Right renal pelvis (tissue), 4 donors: Measurements from ENCODE around the gene CYB5A. TPM values are rescaled to one million over a fixed set of nuclear protein-coding genes. Genes with fewer than 3 reads are reported as not detected.

ENCODE experiments used
- DNase-seq, 4 donors: peaks; one replicate each; pipeline ENCODE4 v3.0.0-alpha.2; 2013; ENCODE audit warnings: low read depth in 4 of 4, low spot score in 3 of 4, missing footprints in 1 of 4
- polyA plus RNA-seq, 4 donors: library from polyadenylated mRNA; unstranded; fragments of 120-200 nt; gene quantifications; one replicate each; pipeline ENCODE4 v1.2.1, GENCODE V29; 2013; ENCODE audit not compliant: insufficient read length in 4 of 4

Gene CYB5A
- polyA plus RNA-seq, 4 donors = 302 to 318 (median 312) TPM

DNA sequence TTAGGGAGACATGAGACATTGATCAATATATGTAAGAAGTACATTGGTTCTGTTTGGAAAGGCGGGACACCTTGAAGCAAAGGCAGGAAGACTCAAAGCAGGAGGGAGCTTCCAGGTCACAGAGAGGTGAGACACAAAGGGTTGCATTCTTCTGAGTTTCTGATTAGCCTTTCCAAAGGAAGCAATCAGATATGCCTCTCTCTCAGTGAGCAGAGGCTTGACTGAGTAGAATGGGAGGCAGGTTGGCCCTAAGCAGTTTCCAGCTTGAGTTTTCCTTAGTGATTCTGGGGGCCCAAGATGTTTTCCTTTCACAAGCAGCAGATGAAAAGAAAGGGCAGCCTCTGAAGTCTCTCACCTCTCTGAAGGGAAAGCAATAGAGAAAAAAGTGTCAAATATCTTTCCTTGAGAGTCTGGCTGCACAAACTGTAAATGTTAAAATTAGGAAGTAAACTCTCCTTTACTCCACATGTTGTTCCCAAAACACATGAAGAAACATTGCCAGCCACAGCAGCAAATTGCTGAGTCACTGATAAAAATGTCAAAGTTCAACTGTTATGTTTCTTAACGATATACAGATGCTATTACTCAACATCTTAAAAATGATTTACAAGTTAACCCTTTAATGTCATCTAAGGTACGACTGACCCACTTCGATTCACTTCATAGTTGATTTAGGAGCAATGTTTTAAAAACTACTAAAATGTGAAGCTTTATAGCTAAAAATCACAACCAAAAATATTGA is 40.3 kb downstream of the CYB5A start:
- no peak for DNase-seq

DNA sequence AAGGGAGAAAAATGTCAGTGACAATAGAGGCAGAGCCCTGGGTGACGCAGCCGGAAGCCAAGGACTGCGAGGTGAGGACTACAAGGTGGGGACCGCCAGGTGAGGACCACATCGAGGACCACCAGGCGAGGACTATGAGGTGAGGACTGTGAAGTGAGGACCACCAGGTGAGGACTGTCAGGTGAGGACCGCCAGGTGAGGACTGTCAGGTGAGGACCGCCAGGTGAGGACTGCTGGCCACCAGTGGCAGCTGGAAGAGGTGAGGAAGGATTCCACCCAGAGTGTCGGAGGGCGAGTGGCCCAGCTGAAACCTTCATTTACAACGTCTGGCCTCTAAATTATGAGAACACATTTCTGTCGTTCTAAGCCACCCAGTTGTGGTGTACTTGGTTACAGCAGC is 41.6 kb downstream of the CYB5A start:
- DNase-seq = no peak

DNA sequence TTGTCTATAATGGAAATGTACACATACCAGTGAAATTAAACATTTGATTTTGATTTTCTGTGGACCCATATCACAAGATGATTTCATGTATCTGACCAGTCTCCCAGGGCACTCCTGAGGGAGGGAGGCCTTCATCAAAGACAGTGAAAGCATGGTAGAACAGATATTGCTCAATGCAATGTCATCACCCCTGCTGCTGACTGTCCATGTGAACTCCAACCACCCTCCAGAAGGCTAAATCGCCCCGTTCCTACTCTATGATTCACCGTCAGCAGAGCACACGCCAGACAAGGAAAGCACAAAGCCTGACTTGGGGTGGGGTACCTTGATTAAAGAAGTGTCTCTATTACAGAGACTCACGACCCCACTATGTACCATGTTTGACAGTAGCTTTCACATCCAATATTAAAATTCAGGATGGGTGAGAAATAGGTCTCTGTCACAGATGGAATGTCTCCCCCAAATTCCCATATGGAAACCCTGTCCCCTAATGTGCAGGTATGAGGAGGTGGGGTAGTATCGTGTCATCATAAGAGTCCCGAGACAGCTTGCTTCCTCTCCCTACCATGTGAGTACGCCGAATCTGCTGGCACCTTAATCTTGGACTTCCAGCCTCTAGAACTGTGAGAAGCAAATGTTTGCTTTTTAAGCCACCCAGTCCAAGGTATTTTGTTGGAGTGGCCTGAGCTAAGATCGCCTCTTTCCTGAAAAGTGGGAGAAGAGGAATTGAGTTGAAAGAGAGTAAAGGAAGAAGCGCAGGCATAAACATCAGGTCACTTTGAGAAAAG is 42.4 kb downstream of the CYB5A start:
- no peak for DNase-seq

DNA sequence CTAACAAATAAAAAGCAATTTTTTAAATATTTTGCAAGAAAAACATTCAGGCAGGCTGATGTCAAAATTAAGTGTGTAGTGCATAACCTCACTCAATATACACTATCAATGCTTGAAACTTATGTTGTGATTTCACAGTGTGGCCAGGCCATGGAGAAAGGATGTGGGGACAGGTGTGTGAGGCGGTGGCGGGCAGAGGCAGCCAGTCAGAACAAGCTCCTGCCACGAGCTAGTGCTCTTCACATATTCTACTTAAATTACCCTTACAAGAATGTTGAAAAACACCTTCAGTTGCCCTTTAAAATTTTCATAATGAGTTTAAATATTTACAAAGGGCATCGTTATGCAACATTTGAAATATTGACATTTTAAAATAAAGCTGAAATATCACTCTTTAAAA is 43.2 kb downstream of the CYB5A start:
- DNase-seq = no peak

DNA sequence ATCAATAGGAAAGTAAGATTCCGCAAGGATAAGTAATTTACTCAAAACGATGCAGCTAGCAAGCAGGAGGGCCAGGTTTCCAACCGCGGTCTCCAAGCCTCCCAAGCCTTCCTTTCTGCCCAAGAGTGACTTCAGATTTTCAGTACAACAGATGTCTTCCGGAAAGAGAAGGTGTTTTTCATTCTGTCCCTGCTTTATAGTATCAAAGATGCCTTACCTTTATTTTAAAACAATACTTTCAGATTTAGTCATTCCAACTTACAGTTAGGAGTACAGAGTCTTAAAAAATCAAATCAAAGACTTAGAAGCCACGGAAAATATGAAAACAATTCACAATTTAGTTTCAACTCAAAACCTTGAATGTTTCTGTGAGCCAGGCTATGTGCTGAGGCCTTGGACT is 43.6 kb downstream of the CYB5A start:
- no peak for DNase-seq

DNA sequence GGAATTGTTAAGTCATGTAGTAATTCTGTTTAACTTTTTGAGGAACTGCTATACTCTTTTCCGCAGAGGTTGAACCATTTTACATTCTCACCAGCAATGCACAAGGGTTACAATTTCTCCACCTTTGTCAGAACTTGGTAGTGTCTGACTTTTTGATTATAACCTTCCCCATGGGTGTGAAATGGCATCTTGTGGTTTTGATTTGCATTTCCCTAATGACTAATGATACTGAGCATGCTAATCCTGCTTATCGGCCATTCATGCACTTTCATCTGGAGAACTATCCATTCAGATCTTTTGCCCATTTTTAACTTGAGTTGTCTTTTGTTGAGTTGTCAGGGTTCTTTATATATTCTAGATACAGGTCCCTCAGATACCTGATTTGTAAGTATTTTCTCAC is 47.2 kb downstream of the CYB5A start:
- DNase-seq = no peak

DNA sequence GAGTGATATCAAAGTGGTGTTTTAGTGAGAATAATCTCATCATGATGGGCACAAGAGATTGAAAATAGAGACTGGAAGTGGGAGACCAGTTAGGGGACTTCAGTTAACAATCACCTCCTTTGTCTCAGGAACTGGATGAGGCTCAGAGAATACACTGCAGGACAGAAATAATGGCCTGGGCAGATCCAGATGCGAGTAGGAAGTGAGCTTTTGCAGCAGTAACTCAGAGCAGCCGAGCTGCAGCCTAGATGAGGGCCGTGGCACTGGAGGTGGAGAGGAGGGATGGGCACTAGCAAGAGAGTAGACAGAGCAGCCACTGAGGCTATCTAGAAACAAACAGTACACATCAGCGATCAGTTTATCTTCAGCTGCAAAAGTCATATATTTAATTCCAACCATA is 48.6 kb downstream of the CYB5A start:
- DNase-seq = no peak

DNA sequence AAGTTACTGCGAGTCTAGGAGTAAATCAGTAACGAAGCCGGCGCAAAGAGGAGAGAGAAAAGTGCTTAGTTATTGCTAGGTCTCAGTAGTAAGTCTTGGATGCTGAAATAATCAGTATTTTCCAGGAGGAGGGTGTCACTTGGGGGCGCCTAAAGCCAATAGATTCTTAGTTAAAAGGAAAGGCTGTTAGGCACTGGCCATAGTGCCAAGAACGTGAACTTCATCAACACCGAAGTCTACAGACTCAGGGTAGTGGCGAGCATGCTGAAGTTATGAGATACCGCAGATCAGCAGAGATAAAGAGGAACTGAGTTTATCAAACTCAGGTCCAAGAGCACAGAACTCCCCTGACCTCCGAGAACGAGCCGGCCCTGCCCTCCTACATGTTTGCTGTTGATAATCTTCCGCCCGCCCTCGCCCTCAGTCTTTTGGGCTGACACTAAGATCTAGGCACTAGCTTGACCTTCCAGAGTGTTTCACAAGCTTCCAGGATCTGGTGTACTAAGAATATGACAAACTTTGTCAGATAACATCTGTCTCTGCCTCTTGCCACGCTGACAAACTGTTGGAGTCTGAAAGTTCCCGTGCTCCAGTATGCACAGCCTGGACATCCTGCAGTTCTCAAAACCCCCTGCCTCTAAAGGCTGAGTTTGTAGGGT is 49.2 kb downstream of the CYB5A start:
- DNase-seq = no peak

DNA sequence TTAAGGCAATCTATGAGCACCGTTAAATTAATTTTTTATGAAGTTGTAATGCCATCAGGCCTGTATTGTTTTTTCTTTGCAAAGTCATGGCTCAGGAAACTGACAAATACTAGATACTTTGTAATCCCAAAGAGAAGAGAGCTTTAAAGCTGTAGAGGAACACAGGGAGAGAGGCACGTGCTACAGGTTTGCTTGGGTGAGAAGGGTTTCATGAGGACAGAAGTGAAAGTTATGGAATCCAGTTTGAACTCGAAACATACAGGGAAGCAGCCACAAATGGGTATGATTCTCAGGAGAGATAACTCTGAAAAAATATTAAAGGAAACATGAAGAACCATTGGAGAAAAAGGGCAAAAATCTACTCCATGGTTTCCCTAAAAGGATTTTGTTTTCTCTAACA is 49.8 kb downstream of the CYB5A start:
- DNase-seq = no peak

DNA sequence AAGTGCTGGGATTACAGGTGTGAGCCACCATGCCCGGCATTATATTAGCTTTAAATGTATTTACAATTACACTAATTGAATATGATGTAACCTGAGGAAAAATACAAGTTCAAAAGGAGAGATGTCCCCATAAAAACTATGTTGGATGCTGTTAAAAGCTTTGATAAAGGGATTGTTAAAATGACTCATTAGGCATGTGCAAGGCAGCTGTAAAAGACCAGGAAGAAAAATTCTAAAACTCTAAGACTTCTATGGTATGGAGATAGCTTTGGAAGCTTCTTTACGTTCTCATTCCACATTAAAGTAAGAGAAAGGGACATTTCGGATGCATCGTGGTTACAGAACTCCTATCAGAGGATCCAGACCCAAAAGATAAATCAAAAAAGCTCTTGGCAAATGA is 50.3 kb downstream of the CYB5A start:
- DNase-seq = no peak

DNA sequence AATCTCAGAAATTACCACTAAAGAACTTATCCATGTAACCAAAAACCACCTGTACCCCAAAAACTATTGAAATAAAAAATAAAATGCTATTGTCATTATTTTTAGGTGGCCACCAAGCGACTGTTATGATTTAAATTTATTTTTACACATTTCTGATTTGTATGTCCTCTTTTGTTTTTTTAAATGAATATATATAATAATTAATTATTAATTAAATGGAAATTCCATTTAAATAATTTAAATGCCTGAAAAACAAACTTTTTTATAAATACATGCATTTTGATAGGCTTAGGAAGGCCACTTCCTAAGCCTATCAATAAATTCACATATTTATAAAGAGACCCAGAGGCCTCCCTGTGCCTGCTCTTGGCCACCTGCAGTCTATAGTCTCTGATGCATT is 52.2 kb downstream of the CYB5A start:
- DNase-seq = no peak

DNA sequence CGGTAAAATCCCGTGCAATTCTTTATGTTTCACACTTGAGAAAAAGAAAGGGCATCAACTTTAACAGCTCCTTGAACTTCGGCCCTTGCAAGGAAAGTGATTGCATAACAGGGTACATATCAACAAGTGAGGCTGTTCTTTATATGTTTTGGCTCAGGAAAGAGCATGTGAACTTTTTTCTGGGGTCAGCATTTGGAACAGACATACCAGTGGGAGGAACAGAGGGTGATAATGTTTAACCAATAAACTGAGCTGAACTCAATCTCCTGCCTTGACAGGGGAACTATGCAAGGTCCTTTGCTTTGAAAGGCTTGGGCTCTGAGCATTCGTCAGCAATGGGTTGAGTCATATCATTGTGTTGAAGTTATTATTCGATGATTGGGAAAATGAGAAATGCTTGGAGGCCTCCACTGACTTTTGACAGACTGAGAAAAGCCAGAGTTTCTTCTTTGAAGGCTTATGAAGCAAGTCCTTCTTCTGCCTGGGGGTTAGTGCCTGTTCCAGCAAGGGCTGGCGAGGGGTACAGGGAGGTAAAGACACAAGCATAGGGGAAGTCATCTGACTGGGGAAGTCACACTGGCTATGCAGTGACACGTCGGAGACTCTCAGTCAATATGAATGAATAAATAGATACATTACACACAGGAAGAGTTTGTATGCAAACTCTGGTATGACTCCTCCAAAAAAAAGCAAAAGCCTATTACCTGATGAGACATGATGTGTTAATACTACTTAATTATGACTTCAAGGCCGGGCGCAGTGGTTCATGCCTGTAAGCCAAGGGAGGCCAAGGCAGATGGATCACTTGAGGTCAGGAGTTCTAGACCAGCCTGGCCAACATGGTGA is 57.2 kb downstream of the CYB5A start:
- no peak for DNase-seq

DNA sequence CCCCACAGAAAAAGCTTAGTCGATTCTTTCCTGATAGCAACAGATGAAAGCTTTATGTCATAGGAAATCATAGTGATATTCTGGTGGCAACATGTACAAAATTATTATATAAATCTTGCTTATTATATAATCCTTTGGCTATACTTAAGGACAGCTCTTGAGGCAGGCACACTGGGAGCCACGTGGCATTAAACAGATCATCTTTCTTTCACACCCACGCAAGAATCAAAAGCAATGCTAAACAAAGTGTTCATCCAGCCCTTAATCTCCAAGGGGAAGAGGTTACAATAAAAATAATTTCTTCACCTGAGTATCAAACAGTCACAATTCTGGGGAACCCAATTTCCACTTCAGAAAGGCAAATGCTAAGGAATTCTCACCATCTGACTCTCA is 57.8 kb downstream of the CYB5A start:
- no peak for DNase-seq

DNA sequence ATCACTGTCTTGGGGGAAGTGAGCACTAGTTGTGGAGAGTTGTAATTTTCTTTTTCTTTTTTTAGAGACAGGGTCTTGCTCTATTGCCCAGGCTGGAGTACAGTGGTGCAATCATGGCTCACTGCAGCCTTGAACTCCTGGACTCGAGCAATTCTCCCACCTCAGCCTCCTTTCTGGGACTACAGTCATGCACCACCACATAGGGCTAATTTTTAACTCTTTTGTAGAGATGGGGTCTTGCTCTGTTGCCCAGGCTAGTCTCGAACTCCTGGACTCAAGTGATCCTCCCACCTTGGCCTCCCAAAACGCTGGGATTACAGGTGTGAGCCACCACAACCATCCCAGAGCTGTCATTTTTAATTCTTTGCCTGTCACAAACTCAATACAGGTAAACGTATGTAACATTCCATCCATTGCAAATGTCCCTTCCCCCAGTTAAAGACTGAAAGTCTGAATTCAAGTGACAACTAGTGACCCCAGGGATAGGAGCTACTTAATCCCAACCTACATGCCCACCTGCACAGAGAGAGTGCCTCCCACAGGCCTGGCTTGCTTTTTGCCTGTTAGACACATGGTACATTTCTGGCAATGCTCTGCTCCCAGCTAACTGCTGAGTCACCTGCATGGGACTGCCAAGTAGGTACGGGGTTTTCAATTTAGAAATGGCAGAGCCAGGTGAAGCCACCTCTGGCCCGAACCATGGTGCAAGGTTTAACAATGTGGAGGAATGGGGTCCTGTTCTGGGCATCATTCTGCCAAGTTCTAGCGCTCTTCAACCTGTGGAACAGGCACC is 60.6 kb downstream of the CYB5A start:
- no peak for DNase-seq

DNA sequence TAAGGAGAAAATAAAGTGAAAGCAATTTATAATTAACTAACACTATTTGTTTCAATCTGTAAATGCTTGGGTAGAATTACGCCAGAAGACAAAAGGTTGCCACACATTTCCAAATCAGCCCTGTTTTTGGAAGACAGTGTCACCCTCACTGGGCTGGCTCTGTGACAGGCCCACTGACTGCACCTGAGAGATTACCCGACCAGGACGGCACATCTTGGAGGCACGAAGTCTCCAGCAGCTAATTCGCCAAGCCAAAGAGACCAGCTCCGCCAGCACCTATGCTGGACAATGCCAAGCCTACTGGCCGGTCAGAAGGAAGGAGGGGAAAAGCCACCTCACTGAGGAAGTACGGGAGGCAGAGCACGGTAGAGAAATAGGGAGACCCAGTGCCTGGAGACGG is 61.9 kb downstream of the CYB5A start:
- DNase-seq = no peak

DNA sequence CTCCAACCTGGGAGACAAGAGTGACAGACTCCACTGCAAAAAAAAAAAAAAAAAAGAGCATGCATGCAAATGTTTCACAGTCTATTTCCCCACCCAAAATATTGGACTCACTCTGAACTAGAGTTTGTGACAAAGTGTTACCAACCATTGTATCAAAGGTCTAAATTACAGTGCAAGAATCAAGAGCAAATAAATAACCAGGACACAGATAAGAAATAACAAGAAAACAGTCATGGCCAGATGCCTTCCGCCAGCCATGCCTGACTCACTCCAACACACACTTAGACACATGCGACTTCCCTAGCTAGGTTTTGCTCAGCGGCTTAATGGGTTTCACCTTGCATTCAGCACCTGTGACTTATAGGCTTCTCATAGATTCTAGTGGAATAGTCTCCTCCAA is 62.8 kb downstream of the CYB5A start:
- no peak for DNase-seq

DNA sequence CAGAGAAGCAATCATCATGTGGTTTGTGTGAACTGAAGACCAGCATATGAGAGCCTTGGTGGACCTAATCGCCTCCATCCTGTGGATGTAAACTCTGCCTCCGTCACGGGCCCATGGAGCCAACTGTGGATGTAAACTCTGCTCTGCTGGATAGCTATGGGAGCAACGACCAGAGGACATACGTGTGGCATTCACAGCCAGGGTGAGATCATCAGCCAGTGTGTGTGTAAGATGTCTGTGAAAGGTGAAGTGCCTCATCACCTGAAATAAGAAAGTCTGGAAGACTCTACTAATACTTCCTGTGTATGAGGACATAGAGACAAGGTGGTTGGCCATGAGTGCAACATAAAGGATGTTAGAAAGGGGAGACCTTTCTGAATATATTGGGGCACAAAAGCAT is 63.5 kb downstream of the CYB5A start:
- no peak for DNase-seq

DNA sequence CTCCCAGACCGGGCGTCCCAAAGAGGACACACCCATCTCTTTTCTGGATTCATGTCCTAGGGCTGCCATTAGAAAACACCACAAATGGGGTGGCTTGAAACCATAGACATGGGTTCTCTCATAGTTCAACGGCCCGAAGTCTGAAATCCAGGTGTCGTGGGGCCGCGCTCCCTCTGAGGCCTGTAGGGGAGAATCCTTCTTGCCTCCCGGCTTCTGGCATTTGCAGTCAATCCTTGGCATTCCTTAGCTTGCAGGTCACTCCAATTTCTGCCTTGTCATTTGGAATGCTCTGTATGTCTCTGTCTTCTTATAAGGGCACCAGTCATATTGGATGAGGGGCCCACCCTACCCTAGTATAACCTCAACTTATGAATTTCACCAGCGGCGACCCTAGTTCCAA is 65.1 kb downstream of the CYB5A start:
- DNase-seq = no peak

DNA sequence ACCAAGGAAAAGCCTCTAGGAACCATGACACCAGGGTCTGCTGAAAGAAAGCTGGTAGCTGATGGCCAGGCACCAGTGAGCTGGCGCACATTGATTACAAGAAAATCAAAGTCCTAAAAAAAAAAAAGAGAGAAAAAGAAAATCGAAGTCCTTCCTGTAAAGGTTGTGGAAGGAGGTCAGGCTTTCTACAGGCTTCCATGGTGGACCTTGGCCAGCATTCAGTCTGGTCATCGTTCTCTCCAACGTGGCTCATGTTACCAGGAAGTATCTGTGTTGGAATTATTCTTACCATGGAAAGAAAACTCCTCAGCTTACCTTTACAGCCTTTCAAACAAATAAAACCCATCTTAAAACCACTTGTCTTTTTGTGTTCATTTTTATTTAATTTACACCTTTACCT is 65.6 kb downstream of the CYB5A start:
- DNase-seq = no peak

DNA sequence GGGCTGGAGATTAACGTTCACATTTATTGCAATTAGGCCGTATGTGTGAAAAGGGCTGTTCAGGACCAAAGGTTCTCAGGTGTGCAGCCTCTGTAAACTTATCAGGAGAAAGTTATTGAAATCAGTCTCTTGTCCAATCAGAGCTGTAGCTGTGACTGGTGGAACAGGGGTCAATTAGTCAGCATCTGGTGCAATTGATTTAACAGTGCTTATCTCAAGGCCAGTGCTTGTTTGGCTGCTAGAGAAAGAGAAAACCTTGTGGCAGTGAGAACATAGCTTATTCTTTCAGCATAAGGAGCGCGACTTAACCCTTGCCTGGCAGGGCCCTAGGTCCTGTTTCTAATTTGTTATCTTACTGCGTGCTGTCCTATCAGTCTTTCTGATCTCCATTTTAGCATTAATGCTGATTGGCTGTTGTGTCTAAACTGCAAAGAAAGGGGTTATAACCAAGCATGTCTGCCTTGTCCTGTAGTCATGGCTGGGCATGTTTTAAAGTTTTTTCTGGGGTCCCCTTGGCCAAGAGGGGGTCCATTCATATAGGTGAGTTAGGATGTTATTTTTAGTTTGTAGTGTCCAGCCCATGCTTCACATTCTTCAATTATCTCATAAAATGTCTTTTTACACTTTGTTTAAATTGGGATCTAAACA is 66.4 kb downstream of the CYB5A start:
- no peak for DNase-seq
